Astrocyte of the spinal cord (primary cell): ENCODE results near the gene CAST.

Experiments
- DNase-seq: peaks from one replicate; pipeline ENCODE4 v3.0.0; 2011; ENCODE audit warnings: low read depth, low spot score
- H3K4me3 ChIP-seq: 2 replicates; pipeline ENCODE4 v1.5.1; 2011; ENCODE audit warnings: low read depth, mild to moderate bottlenecking, low read length, moderate library complexity
- in situ Hi-C: cut with HindIII; loops from 2 replicates; pipeline ENCODE4 v1.10.0; 2017; ENCODE audit warnings: low sequenced_read_pairs
- TF ChIP-seq, protein P1 (sequence below): IDR thresholded peaks from 2 replicates; pipeline ENCODE4 v1.5.1; 2012; ENCODE audit warnings: low read depth, mild to moderate bottlenecking, low read length, inconsistent platforms

CAST gene

DNA sequence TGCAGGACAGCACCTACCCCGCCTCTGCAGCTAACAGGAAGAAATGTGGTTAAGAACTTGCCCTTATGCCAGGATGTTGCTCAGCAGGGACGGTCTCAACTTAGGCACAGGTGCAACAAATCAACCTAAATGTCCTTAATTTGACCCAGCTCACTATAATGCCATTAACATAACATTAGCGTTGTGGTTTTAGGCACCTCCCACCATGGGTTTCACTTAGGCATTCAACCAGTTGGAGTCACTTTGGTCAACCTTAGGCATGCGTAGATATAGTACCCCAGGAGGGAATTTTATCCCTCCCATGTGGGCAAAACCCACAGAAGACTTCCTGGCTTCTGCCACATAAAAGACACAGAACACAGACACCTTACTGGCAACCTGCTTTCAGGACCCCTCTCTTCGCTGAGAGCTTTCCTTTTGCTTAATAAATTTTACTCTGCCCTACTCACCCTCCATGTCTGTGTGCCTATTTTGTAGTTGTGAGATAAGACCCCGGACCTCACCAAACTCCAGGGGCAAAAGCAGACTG is 154.3 kb downstream of the CAST start:
- TF ChIP-seq, protein P1, sequence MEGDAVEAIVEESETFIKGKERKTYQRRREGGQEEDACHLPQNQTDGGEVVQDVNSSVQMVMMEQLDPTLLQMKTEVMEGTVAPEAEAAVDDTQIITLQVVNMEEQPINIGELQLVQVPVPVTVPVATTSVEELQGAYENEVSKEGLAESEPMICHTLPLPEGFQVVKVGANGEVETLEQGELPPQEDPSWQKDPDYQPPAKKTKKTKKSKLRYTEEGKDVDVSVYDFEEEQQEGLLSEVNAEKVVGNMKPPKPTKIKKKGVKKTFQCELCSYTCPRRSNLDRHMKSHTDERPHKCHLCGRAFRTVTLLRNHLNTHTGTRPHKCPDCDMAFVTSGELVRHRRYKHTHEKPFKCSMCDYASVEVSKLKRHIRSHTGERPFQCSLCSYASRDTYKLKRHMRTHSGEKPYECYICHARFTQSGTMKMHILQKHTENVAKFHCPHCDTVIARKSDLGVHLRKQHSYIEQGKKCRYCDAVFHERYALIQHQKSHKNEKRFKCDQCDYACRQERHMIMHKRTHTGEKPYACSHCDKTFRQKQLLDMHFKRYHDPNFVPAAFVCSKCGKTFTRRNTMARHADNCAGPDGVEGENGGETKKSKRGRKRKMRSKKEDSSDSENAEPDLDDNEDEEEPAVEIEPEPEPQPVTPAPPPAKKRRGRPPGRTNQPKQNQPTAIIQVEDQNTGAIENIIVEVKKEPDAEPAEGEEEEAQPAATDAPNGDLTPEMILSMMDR: no peak
- no peak for DNase-seq
- no peak overlapping the region for H3K4me3 ChIP-seq
- in situ Hi-C loops: no loop called here

DNA sequence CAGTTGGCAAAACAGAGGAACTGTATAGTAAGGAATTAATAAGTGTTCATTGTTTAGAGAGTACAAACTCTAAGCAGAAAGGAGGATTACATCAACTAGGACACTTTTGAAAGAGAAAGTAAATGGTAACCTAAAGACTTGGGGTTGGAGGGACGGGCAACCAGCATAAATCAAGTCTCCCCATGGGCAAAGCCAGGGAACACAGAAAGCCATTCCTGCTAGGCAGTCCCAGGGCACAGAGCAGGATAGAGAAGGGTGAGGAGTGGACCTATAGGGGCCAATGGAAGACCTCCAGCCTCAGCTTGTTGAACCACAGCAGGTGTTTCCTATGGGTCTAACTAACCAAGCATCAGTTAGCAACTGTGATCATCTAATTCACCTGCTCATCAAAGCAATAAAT is 154.8 kb downstream of the CAST start:
- in situ Hi-C loops: no loop called here
- TF ChIP-seq, protein P1: no peak
- H3K4me3 ChIP-seq: no peak overlapping the region
- no peak for DNase-seq

DNA sequence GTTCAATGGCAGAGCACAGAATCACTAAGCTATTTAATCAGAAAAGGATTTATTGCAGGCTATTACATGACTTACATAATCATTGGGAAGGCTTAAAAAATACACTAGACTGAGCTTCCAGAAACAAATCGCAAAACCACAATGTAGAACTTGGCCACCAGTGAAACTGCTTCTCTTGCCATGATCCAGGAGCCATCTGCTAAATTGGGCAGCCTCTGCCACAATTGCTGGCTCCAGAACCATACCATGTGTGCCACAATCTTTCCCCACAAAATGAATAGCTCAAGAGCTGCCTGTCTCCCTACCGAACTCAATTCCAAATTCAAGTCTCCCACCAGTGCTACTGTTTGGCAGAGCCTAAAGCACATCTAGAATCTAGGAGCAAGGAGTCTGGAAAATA is 155.3 kb downstream of the CAST start:
- TF ChIP-seq, protein P1: no peak
- in situ Hi-C loops: no loop called here
- no peak overlapping the region for H3K4me3 ChIP-seq
- no peak for DNase-seq

DNA sequence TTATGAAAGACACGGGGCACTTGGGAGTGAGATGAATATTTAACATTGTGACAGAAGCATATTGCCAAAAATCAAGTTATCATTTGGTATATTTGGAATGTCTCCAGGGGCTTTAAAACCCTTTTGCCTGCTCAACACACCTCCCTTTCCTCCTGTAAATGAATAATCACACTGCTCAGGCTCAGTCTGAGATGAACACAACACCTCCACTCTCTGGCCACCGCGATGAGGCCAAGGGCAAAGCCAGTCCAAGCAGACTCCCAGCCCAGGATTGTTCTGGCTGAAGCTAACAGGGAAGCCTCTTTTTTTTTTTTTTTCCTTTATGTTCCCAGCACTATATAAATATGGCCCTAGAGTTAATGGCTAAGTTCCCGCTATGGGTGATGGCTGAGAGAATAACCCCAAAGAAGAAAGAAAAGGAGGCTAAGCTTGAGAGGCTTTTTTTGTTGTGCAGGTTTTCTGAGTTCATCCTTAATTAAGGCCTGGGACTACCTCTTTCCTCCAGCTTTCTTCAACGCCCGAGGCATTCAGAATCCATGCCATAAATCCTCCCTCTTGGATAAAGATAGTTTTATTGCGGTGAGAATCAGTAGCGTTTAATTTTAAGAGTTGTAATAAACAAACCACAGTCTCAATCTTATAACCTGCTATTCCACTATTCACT is 156.1 kb downstream of the CAST start:
- no peak for DNase-seq
- H3K4me3 ChIP-seq: no peak overlapping the region
- TF ChIP-seq, protein P1: no peak
- in situ Hi-C loops: no loop called here

- H3K4me3 ChIP-seq: no peak overlapping the region
- in situ Hi-C loops: no loop called here
- DNase-seq: no peak
- TF ChIP-seq, protein P1: no peak
Measured at GRCh38 chr5:96819806-96820205, 157.6 kb downstream of the CAST start.

GRCh38 chr5:96821260-96821916 is 159.2 kb downstream of the CAST start:
- TF ChIP-seq, protein P1: no peak
- H3K4me3 ChIP-seq: no peak overlapping the region
- no peak for DNase-seq
- in situ Hi-C loops: no loop called here
